Stomach (tissue), 9 donors: ENCODE measurements around the gene ATXN7L1. TPM values are rescaled to one million over a fixed set of nuclear protein-coding genes. Genes with fewer than 3 reads are reported as not detected.
A peak's percentile ranks its signal among the peaks of the same experiment; 100 is the strongest.

Experiments used
- DNase-seq, 2 donors: peaks; one replicate each; pipeline versions ENCODE4 v3.0.0 to v3.0.0-alpha.2; 2013 to 2019
- H3K27ac ChIP-seq, 5 donors: fragments of 200-600 bp in 4 of 5; sonication (generic) in 4 of 5; one replicate each; pipeline ENCODE4 v1.5.1; 2013 to 2019; ENCODE audit warnings: mild to moderate bottlenecking in 1 of 5, moderate library complexity in 1 of 5
- H3K27me3 ChIP-seq, 3 donors: fragments of 200-600 bp; sonication (generic); one replicate each; pipeline ENCODE4 v1.5.1; 2017 to 2019; ENCODE audit warnings: mixed run types in 1 of 3
- H3K36me3 ChIP-seq, 4 donors: fragments of 200-600 bp; sonication (generic); 1 replicate in 3 of 4; 2 replicates in 1 of 4; pipeline ENCODE4 v1.5.1; 2016 to 2019
- H3K4me1 ChIP-seq, 4 donors: fragments of 200-600 bp; sonication (generic); one replicate each; pipeline ENCODE4 v1.5.1; 2016 to 2019
- H3K4me3 ChIP-seq, 4 donors: fragments of 200-600 bp; sonication (generic) in 3 of 4; one replicate each; pipeline ENCODE4 v1.5.1; 2016 to 2019; ENCODE audit warnings: mild to moderate bottlenecking in 1 of 4
- H3K9me3 ChIP-seq, 4 donors: fragments of 200-600 bp; sonication (generic); one replicate each; pipeline ENCODE4 v1.5.1; 2016 to 2019
- CTCF ChIP-seq, 7 experiments: fragments of 450-650 bp in 4 of 7; fragments of 200-600 bp in 3 of 7; sonication (generic) in 3 of 7; IDR thresholded peaks; one replicate each; pipeline ENCODE4 v1.5.1; 2016 to 2019; ENCODE audit warnings: antibody characterized with exemption in 7 of 7, control low read depth in 2 of 7, mild to moderate bottlenecking in 1 of 7
- EP300 ChIP-seq: sonication (generic); formaldehyde crosslinking; IDR thresholded peaks from one replicate; pipeline ENCODE4 v1.6.1; 2017; ENCODE audit warnings: antibody characterized with exemption
- POLR2A ChIP-seq, 4 donors: fragments of 450-650 bp; IDR thresholded peaks; one replicate each; pipeline ENCODE4 v1.6.1; 2016; ENCODE audit warnings: antibody characterized with exemption in 4 of 4, control low read depth in 2 of 4, mild to moderate bottlenecking in 1 of 4, moderate library complexity in 1 of 4
- POLR2AphosphoS5 ChIP-seq, 3 donors: sonication (generic); formaldehyde crosslinking; IDR thresholded peaks; one replicate each; pipeline ENCODE4 v1.6.1; 2016; ENCODE audit warnings: antibody characterized with exemption in 3 of 3
- WGBS, 5 donors: extraction: QIAGEN DNeasy Blood & Tissue Kit in 3 of 5; methylation state at CpG; one replicate each; pipeline versions ENCODE4 v1.1.5 to v1.1.7; 2013 to 2018; 5-methylcytosine and 5-hydroxymethylcytosine counted together
- intact Hi-C: fragments of 100-400 bp; cut with DNase I; formaldehyde crosslinking; loops from one replicate; pipeline ENCODE4 v1.15.1; 2023; ENCODE audit warnings: low total_unique reads
- polyA plus RNA-seq, 3 donors: library from polyadenylated mRNA; stranded (reverse); fragments of 200-250 nt; gene quantifications; one replicate each; pipeline ENCODE4 v1.2.3, GENCODE V29; 2013
- total RNA-seq, 5 donors: library from RNA; depleted of rRNA; stranded (reverse); fragments of >200 nt; gene quantifications; one replicate each; pipeline versions ENCODE4 v1.1.0 to v1.2.3, GENCODE V29; 2014 to 2016
- donor health status: healthy with polysubstance abuse.
- donor health status: Bipolar disorder and iron deficiency.
- donor health status: healthy.

Gene ATXN7L1
- total and polyA plus RNA-seq, 8 donors: 3.8 to 92.2 (median 8.8) TPM

GRCh38 chr7:105841866-105842265 lies 34.5 kb downstream of the ATXN7L1 start:
- intact Hi-C loops: no loop called here
- no peak overlapping the region for H3K27ac ChIP-seq

GRCh38 chr7:105840981-105841749 lies 35.2 kb downstream of the ATXN7L1 start:
- no peak overlapping the region for H3K4me3 ChIP-seq
- no peaks in the 10 kb centered on the region for H3K9me3 ChIP-seq
- TF ChIP-seq CTCF (IDR thresholded peaks at IDR 0.05): no peak
- TF ChIP-seq POLR2AphosphoS5 (IDR thresholded peaks at IDR 0.05): no peak
- TF ChIP-seq POLR2A (IDR thresholded peaks at IDR 0.05): no peak
- TF ChIP-seq EP300: no peak
- H3K4me1 ChIP-seq: peaks cover 12 to 30% (median 19%) of the 10 kb centered on the region in 4 donors
- no peak for DNase-seq
- no peaks in the 10 kb centered on the region for H3K36me3 ChIP-seq
- no peaks in the 10 kb centered on the region for H3K27me3 ChIP-seq
- intact Hi-C loops: no loop called here
- H3K27ac ChIP-seq: no peak overlapping the region
- 80 to 86% (median 83%) methylated on average over 8 of the region's 8 CpGs for WGBS, 5 donors

More at GRCh38 chr7:105841866-105842265, 34.5 kb downstream of the ATXN7L1 start:
- Histone ChIP-seq H3K36me3 (no peaks in the 10 kb centered on the region), H3K27me3 (no peaks in the 10 kb centered on the region), H3K4me3 (no peak overlapping the region), H3K9me3 (no peaks in the 10 kb centered on the region), H3K4me1 (peaks cover 12 to 30% (median 19%) of the 10 kb centered on the region in 4 donors)
- 85 to 96% (median 93%) methylated on average over 3 of the region's 3 CpGs for WGBS, 5 donors
- no peak for TF ChIP-seq POLR2A (IDR thresholded peaks at IDR 0.05)
- no peak for TF ChIP-seq EP300
- no peak for TF ChIP-seq CTCF (IDR thresholded peaks at IDR 0.05)
- no peak for TF ChIP-seq POLR2AphosphoS5 (IDR thresholded peaks at IDR 0.05)
- DNase-seq: no peak

- H3K27ac ChIP-seq: peak overlapping the region in 3 of 5 donors; percentile 39 to 53 (median 53)
- no peaks in the 10 kb centered on the region for H3K9me3 ChIP-seq
- H3K4me1 ChIP-seq: peaks cover 12 to 30% (median 19%) of the 10 kb centered on the region in 4 donors
- no peak for DNase-seq
- no peak overlapping the region for H3K4me3 ChIP-seq
- TF ChIP-seq POLR2A (IDR thresholded peaks at IDR 0.05) (no peak), CTCF (IDR thresholded peaks at IDR 0.05) (no peak), EP300 (no peak), POLR2AphosphoS5 (IDR thresholded peaks at IDR 0.05) (no peak)
- WGBS, 5 donors: 42 to 62% (median 56%) methylated on average over 2 of the region's 2 CpGs
- no peaks in the 10 kb centered on the region for H3K36me3 ChIP-seq
- intact Hi-C loops: no loop called here
- H3K27me3 ChIP-seq: no peaks in the 10 kb centered on the region
Observed at GRCh38 chr7:105839266-105839665, 37.1 kb downstream of the ATXN7L1 start.

GRCh38 chr7:105838627-105839231 lies 37.7 kb downstream of the ATXN7L1 start:
- DNase-seq: peak; percentile 44 to 71
- Histone ChIP-seq H3K4me1 (peaks cover 12 to 30% (median 19%) of the 10 kb centered on the region in 4 donors), H3K36me3 (no peaks in the 10 kb centered on the region), H3K27ac (peak overlapping the region in 3 of 5 donors; percentile 39 to 53 (median 53)), H3K27me3 (no peaks in the 10 kb centered on the region), H3K4me3 (no peak overlapping the region), H3K9me3 (no peaks in the 10 kb centered on the region)
- intact Hi-C loops: no loop called here
- TF ChIP-seq POLR2A (IDR thresholded peaks at IDR 0.05) (no peak), POLR2AphosphoS5 (IDR thresholded peaks at IDR 0.05) (no peak), CTCF (IDR thresholded peaks at IDR 0.05) (no peak), EP300 (no peak)
- WGBS, 5 donors: 18 to 28% (median 22%) methylated on average over 10 of the region's 10 CpGs
